BE2C (cell line): ENCODE measurements around the gene KAZN.

Source experiments
- DNase-seq: peaks from one replicate; pipeline ENCODE4 v3.0.0-alpha.2; 2020
- H3K27me3 ChIP-seq: fragments of 250-450 bp; sonication (Bioruptor Pico); 2 replicates; pipeline ENCODE4 v1.5.1; 2020; ENCODE audit warnings: mild to moderate bottlenecking
- H3K36me3 ChIP-seq: fragments of 250-450 bp; sonication (Bioruptor Pico); 2 replicates; pipeline ENCODE4 v1.5.1; 2020; ENCODE audit warnings: mild to moderate bottlenecking
- H3K4me1 ChIP-seq: fragments of 250-450 bp; sonication (Bioruptor Pico); 2 replicates; pipeline ENCODE4 v1.5.1; 2020
- H3K4me3 ChIP-seq: 2 replicates; pipeline ENCODE4 v1.5.1; 2011; ENCODE audit warnings: low read depth, low read length
- H3K9me3 ChIP-seq: fragments of 250-450 bp; sonication (Bioruptor Pico); 2 replicates; pipeline ENCODE4 v1.5.1; 2020
- TF ChIP-seq, protein P1 (sequence below): IDR thresholded peaks from 2 replicates; pipeline ENCODE4 v1.5.1; 2012; ENCODE audit warnings: mild to moderate bottlenecking, low read depth, low read length

KAZN gene

GRCh38 chr1:15017120-15017519, 418.6 kb downstream of the KAZN start:
- TF ChIP-seq, protein P1, sequence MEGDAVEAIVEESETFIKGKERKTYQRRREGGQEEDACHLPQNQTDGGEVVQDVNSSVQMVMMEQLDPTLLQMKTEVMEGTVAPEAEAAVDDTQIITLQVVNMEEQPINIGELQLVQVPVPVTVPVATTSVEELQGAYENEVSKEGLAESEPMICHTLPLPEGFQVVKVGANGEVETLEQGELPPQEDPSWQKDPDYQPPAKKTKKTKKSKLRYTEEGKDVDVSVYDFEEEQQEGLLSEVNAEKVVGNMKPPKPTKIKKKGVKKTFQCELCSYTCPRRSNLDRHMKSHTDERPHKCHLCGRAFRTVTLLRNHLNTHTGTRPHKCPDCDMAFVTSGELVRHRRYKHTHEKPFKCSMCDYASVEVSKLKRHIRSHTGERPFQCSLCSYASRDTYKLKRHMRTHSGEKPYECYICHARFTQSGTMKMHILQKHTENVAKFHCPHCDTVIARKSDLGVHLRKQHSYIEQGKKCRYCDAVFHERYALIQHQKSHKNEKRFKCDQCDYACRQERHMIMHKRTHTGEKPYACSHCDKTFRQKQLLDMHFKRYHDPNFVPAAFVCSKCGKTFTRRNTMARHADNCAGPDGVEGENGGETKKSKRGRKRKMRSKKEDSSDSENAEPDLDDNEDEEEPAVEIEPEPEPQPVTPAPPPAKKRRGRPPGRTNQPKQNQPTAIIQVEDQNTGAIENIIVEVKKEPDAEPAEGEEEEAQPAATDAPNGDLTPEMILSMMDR = no peak
- DNase-seq = no peak

GRCh38 chr1:15018767-15019166, 420.3 kb downstream of the KAZN start:
- no peak overlapping the region for H3K4me3 ChIP-seq
- H3K4me1 ChIP-seq = no peaks in the 10 kb centered on the region
- TF ChIP-seq, protein P1 = no peak
- H3K9me3 ChIP-seq = no peaks in the 10 kb centered on the region
- no peaks in the 10 kb centered on the region for H3K36me3 ChIP-seq
- DNase-seq = no peak
- no peaks in the 10 kb centered on the region for H3K27me3 ChIP-seq

More at GRCh38 chr1:15017120-15017519, 418.6 kb downstream of the KAZN start:
- no peaks in the 10 kb centered on the region for H3K4me1 ChIP-seq
- no peaks in the 10 kb centered on the region for H3K9me3 ChIP-seq
- H3K4me3 ChIP-seq = no peak overlapping the region
- H3K36me3 ChIP-seq = no peaks in the 10 kb centered on the region
- no peaks in the 10 kb centered on the region for H3K27me3 ChIP-seq

GRCh38 chr1:15020943-15021745, 422.7 kb downstream of the KAZN start:
- Histone ChIP-seq H3K9me3 (no peaks in the 10 kb centered on the region), H3K4me1 (no peaks in the 10 kb centered on the region), H3K27me3 (no peaks in the 10 kb centered on the region), H3K36me3 (no peaks in the 10 kb centered on the region), H3K4me3 (no peak overlapping the region)
- no peak for DNase-seq
- TF ChIP-seq, protein P1 = no peak

DNA sequence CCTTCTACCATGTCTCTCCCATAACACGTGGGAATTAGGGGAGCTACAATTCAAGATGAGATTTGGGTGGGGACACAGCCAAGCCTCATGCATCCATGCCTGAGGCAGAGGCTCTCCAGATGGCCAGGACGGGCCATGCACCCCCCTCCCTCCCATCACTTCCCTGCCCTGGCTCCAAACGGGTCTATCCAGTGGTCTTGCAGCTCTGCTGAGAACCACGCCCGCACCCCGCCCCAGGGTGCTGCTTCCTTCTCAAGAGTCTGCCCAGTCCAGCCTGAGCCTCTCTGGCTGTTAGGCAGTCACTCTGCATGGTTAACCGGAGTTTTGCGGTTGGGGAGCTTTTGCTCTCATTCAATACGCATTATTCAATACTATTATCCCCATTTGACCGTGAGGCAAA, 423.6 kb downstream of the KAZN start:
- DNase-seq = no peak
- TF ChIP-seq, protein P1 = no peak
- no peaks in the 10 kb centered on the region for H3K9me3 ChIP-seq
- no peak overlapping the region for H3K4me3 ChIP-seq
- H3K4me1 ChIP-seq = no peaks in the 10 kb centered on the region
- H3K27me3 ChIP-seq = no peaks in the 10 kb centered on the region
- H3K36me3 ChIP-seq = no peaks in the 10 kb centered on the region

DNA sequence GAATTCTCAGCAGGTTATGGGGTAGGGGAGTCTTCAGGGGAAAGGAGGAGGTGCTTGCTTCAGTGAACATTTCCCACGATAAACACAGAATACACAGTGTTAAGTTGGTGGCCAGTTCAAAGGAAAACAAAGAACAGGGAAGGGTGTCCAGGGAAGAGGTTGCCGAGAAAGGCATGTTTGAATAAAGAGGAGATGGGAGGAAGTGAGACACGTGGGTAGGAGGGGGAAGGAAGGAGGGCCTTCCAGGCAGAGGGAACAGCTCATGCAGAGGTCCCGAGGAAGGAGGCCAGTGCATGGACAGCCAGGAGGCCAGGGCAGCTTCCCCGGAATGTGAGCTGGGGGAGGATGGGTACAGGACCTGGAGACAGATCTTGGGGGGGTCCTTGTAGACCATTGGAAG, 424.7 kb downstream of the KAZN start:
- H3K4me1 ChIP-seq = no peaks in the 10 kb centered on the region
- H3K27me3 ChIP-seq = no peaks in the 10 kb centered on the region
- no peaks in the 10 kb centered on the region for H3K9me3 ChIP-seq
- no peak for DNase-seq
- TF ChIP-seq, protein P1 = no peak
- H3K36me3 ChIP-seq = no peaks in the 10 kb centered on the region
- no peak overlapping the region for H3K4me3 ChIP-seq

DNA sequence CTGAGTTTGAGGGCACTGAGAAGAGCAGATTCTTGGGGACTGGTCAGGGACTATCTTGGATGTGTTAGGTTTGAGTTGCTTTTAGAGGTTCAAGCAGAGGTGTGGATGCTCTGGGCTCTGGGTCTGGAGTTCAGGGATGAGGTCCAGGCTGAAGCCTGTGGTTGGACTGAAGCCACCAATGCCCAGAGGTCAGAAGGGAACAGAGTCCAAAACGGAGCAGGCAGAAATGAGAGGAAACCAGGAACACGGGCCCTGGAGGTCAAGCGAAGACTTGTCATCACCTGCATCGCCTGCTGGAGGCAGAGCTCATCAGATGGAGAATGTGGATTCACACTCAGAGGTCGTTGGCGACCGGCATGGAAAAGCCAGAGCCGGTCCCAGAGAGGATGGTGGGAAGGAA, 425.5 kb downstream of the KAZN start:
- no peaks in the 10 kb centered on the region for H3K4me1 ChIP-seq
- H3K36me3 ChIP-seq = no peaks in the 10 kb centered on the region
- no peaks in the 10 kb centered on the region for H3K9me3 ChIP-seq
- no peaks in the 10 kb centered on the region for H3K27me3 ChIP-seq
- no peak for DNase-seq
- H3K4me3 ChIP-seq = no peak overlapping the region
- TF ChIP-seq, protein P1 = no peak
